HEK293T (cell line): ENCODE measurements around the gene NEURL4.

ENCODE experiments used
- ARNT ChIP-seq: fragments of 450-650 bp; IDR thresholded peaks from 2 replicates; pipeline ENCODE4 v1.6.1; 2017; ENCODE audit warnings: mild to moderate bottlenecking
- BHLHE40 ChIP-seq: fragments of 450-650 bp; IDR thresholded peaks from 2 replicates; pipeline ENCODE4 v1.6.1; 2016; ENCODE audit warnings: mild to moderate bottlenecking, moderate library complexity, borderline replicate concordance
- ELF4 ChIP-seq: fragments of 450-650 bp; IDR thresholded peaks from 2 replicates; pipeline ENCODE4 v1.6.1; 2017; ENCODE audit warnings: antibody characterized with exemption
- FOXA1 ChIP-seq: fragments of 450-650 bp; IDR thresholded peaks from 2 replicates; pipeline ENCODE4 v1.6.1; 2016; ENCODE audit warnings: mild to moderate bottlenecking
- FOXK2 ChIP-seq: fragments of 450-650 bp; IDR thresholded peaks from 2 replicates; pipeline ENCODE4 v1.6.1; 2016; ENCODE audit warnings: mild to moderate bottlenecking
- FOXM1 ChIP-seq: fragments of 450-650 bp; IDR thresholded peaks from 2 replicates; pipeline ENCODE4 v1.6.1; 2017; ENCODE audit warnings: mild to moderate bottlenecking, borderline replicate concordance
- L3MBTL2 ChIP-seq: fragments of 450-650 bp; conservative IDR thresholded peaks from 2 replicates; pipeline ENCODE4 v1.6.1; 2016; ENCODE audit warnings: mild to moderate bottlenecking
- NFRKB ChIP-seq: fragments of 450-650 bp; IDR thresholded peaks from 2 replicates; pipeline ENCODE4 v1.6.1; 2016; ENCODE audit warnings: mild to moderate bottlenecking, moderate library complexity
- SP1 ChIP-seq: fragments of 450-650 bp; IDR thresholded peaks from 2 replicates; pipeline ENCODE4 v1.6.1; 2017
- SUZ12 ChIP-seq: fragments of 450-650 bp; IDR thresholded peaks from 2 replicates; pipeline ENCODE4 v1.6.1; 2016; ENCODE audit warnings: mild to moderate bottlenecking
- TARDBP ChIP-seq: fragments of 450-650 bp; IDR thresholded peaks from 2 replicates; pipeline ENCODE4 v1.6.1; 2016
- ZNF384 ChIP-seq: fragments of 450-650 bp; IDR thresholded peaks from 2 replicates; pipeline ENCODE4 v1.6.1; 2016

DNA sequence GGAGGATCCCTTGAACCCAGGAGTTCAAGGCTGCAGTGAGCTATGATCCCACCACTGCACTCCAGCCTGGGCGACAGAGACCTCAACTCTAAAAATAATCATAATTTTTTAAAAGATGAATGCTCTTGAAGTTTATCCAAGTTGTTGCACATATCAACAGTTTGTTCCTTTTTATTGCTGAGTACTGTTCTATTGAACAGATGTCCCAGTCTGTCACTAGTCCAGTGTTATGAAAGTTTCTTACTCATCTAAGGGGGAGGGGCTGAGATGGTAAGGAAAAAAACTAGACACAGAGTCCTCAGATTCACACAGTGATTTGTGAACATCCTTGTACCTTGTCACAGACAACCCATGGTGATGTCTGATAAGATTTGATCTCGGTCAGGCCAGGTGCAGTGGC, 11.0 kb upstream of the NEURL4 start:
- TF ChIP-seq FOXA1 (no peak), FOXK2 (no peak), BHLHE40 (no peak), TARDBP (no peak), ARNT (no peak), SUZ12 (no peak), L3MBTL2 (no peak), SP1 (no peak), ZNF384 (no peak), NFRKB (no peak), ELF4 (no peak), FOXM1 (no peak)
